ENCODE data around the gene SMPD4. TPM values are rescaled to one million over a fixed set of nuclear protein-coding genes. Genes with fewer than 3 reads are reported as not detected.
A peak's percentile ranks its signal among the peaks of the same experiment; 100 is the strongest.
"Not testable (repeated sequence)": the region's sequence is repeated elsewhere in the genome, so short reads cannot be mapped to it uniquely, and the experiment has no call there.

Gene SMPD4
- total RNA-seq, 1 donor from 2014 or later: 50.7 TPM

- no peak overlapping the region for H3K4me3 Mint-ChIP-seq (ENCODE audit: unreplicated experiment)
- H3K27ac Mint-ChIP-seq (ENCODE audit: unreplicated experiment): no peak overlapping the region
- no peaks in the 10 kb centered on the region for H3K36me3 Mint-ChIP-seq (ENCODE audit: low read depth)
- TF ChIP-seq CTCF (IDR thresholded peaks at IDR 0.05): no peak
- H3K9me3 Mint-ChIP-seq (ENCODE audit: low read depth): no peaks in the 10 kb centered on the region
- peaks cover 13% of the 10 kb centered on the region for H3K4me1 Mint-ChIP-seq (ENCODE audit: low read depth)
- peaks cover 8% of the 10 kb centered on the region for H3K27me3 Mint-ChIP-seq (ENCODE audit: low read depth)
- peak; percentile 78 for DNase-seq (ENCODE audit: low spot score)
Measured at GRCh38 chr2:130135692-130136541, 45.5 kb downstream of the SMPD4 start.

GRCh38 chr2:130129120-130129829 lies 52.1 kb downstream of the SMPD4 start, which contains the start of gene POTEF:
POTEF (minus strand) TSS chr2:130129222; CDS start chr2:130120515, 8,707 bp downstream.
- peak within 1 kb of the TSS; percentile 92 for H3K4me3 Mint-ChIP-seq (ENCODE audit: unreplicated experiment)
- peak within 1 kb of the TSS; percentile 83 for H3K27ac Mint-ChIP-seq (ENCODE audit: unreplicated experiment)
- DNase-seq (ENCODE audit: low spot score): peak; percentile 41

GRCh38 chr2:130128464-130128863 lies 52.9 kb downstream of the SMPD4 start:
- H3K4me3 Mint-ChIP-seq (ENCODE audit: unreplicated experiment): peak overlapping the region; percentile 92
- DNase-seq (ENCODE audit: low spot score): peak; percentile 79
- H3K9me3 Mint-ChIP-seq (ENCODE audit: low read depth); H3K36me3 Mint-ChIP-seq (ENCODE audit: low read depth); H3K27ac Mint-ChIP-seq (ENCODE audit: unreplicated experiment); H3K27me3 Mint-ChIP-seq (ENCODE audit: low read depth): not testable (repeated sequence)
- peaks cover 13% of the 10 kb centered on the region for H3K4me1 Mint-ChIP-seq (ENCODE audit: low read depth)

More at GRCh38 chr2:130129120-130129829, 52.1 kb downstream of the SMPD4 start, which contains the start of gene POTEF:
- H3K9me3 Mint-ChIP-seq (ENCODE audit: low read depth); H3K36me3 Mint-ChIP-seq (ENCODE audit: low read depth); H3K27me3 Mint-ChIP-seq (ENCODE audit: low read depth): not testable (repeated sequence)
- H3K4me1 Mint-ChIP-seq (ENCODE audit: low read depth): peaks cover 13% of the 10 kb centered on the region

GRCh38 chr2:130127726-130128125 lies 53.7 kb downstream of the SMPD4 start:
- not testable (repeated sequence) for H3K27ac Mint-ChIP-seq (ENCODE audit: unreplicated experiment); H3K36me3 Mint-ChIP-seq (ENCODE audit: low read depth); H3K27me3 Mint-ChIP-seq (ENCODE audit: low read depth); H3K9me3 Mint-ChIP-seq (ENCODE audit: low read depth); DNase-seq (ENCODE audit: low spot score)
- peaks cover 11% of the 10 kb centered on the region for H3K4me1 Mint-ChIP-seq (ENCODE audit: low read depth)
- peak overlapping the region; percentile 92 for H3K4me3 Mint-ChIP-seq (ENCODE audit: unreplicated experiment)

- not testable (repeated sequence) for H3K4me3 Mint-ChIP-seq (ENCODE audit: unreplicated experiment); H3K36me3 Mint-ChIP-seq (ENCODE audit: low read depth); H3K27me3 Mint-ChIP-seq (ENCODE audit: low read depth); H3K4me1 Mint-ChIP-seq (ENCODE audit: low read depth); H3K27ac Mint-ChIP-seq (ENCODE audit: unreplicated experiment); H3K9me3 Mint-ChIP-seq (ENCODE audit: low read depth); DNase-seq (ENCODE audit: low spot score)
Measured at GRCh38 chr2:130120924-130121323, 60.5 kb downstream of the SMPD4 start.

- H3K36me3 Mint-ChIP-seq (ENCODE audit: low read depth); DNase-seq (ENCODE audit: low spot score); H3K4me3 Mint-ChIP-seq (ENCODE audit: unreplicated experiment); H3K9me3 Mint-ChIP-seq (ENCODE audit: low read depth); H3K27ac Mint-ChIP-seq (ENCODE audit: unreplicated experiment); H3K27me3 Mint-ChIP-seq (ENCODE audit: low read depth); H3K4me1 Mint-ChIP-seq (ENCODE audit: low read depth): not testable (repeated sequence)
Measured at GRCh38 chr2:130102597-130103363, 78.6 kb downstream of the SMPD4 start.

Other genes starting within 250 kb of the SMPD4 start
- 0.24 to 0.37 TPM (median 0.31 TPM) in 3 replicates for gene RAB6C, start 201.9 kb downstream of the SMPD4 start, total RNA-seq
- gene POTEF, start 52.4 kb downstream of the SMPD4 start, total RNA-seq: 8.4 TPM in 2 of 3 replicates, not detected in the other
- 1.0 to 3.0 TPM (median 1.2 TPM) in 3 replicates for gene CCDC74B, start 36.5 kb downstream of the SMPD4 start, total RNA-seq
- 255 to 269 TPM (median 260 TPM) in 3 replicates for gene MZT2B, start 660 bp upstream of the SMPD4 start, total RNA-seq
- gene TUBA3E, start 16.8 kb upstream of the SMPD4 start, total RNA-seq: not detected in 3 replicates
- gene IMP4, start 161.3 kb upstream of the SMPD4 start, total RNA-seq: 43.5 to 50.1 TPM (median 48.4 TPM) in 3 replicates
- 24.0 to 31.9 TPM (median 26.0 TPM) in 3 replicates for gene PTPN18, start 174.5 kb upstream of the SMPD4 start, total RNA-seq

Measured in chondrocyte (in vitro differentiated cells).